Left cardiac atrium (tissue), 4 donors: Measurements from ENCODE around the gene C11orf71. TPM values are rescaled to one million over a fixed set of nuclear protein-coding genes. Genes with fewer than 3 reads are reported as not detected.

Source experiments
- ATAC-seq, 2 donors: fragments of 200-7000 bp; cut with Tn5 transposase; one replicate each; pipeline ENCODE4 v1.9.1; 2020; ENCODE audit warnings: mild to moderate bottlenecking in 2 of 2, moderate library complexity in 2 of 2
- DNase-seq: peaks from one replicate; pipeline ENCODE4 v3.0.0-alpha.2; 2020
- intact Hi-C, 2 donors: fragments of 100-400 bp; cut with DNase I; formaldehyde crosslinking; loops; one replicate each; pipeline versions ENCODE4 v1.14.1 to v1.15.1; 2022 to 2023
- long read RNA-seq: library from polyadenylated mRNA; unstranded; transcript quantifications from one replicate; pipeline ENCODE4 v2.0.0, GENCODE V29; 2021
- total RNA-seq, 2 donors: library from RNA; stranded (reverse); fragmentation: NEBNext Ultra II Directional; extraction: Animal tissue kit (Norgen Biotek cat#: 25700); gene quantifications; one replicate each; pipeline ENCODE4 v1.2.1, GENCODE V29; 2021
- donor health status: DM: no; HTN: yes; CAD: no.
- donor health status: DM: no; HTN: yes; CAD: no; lungs with severe emphysema.
- donor health status: DM: yes; HTN: yes; CAD: no.
- donor health status: Dilated cardiomyopathy.

Gene C11orf71, protein sequence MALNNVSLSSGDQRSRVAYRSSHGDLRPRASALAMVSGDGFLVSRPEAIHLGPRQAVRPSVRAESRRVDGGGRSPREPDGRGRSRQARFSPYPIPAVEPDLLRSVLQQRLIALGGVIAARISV
- total RNA-seq = 1 to 10 TPM; 5.6 to 9.9 TPM
- long read RNA-seq, transcript C11orf71-202 (1 exons, 1,980 nt) = major isoform, 5 of 5 reads
- long read RNA-seq, partial matches to known transcripts = 0 of 5 reads
- long read RNA-seq, other reads (novel, unspliced or antisense) = 0 of 5 reads

DNA sequence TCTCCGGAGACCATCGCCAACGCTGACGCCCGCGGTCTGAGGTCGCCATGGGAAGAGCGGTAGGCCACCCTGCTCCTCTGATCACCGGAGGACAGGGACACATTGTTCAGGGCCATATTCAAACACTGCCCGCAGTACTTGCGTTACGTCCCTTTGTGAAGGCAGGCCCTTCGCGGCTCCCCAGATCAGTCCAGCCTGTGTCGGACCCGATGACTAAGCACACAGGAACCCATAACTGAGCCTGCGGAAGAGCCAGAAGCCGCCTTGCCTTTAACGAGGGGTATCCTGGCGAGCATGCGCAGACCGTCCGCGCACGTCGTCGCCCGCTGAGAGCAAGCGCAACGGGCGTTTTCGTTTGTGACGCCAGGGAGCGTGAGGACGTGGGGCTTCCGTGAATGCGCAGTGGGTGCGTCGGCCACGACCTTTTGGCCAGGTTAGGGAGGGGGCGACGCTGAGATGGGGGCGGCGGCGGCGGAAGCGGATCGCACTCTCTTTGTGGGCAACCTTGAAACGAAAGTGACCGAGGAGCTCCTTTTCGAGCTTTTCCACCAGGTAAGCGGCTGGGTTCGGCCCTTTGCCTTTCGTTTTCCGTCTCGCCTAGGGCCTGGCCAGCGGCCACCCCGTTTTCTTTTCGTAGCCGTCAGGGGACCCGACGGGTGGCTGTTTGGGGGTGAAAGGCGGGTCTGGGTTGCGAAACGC lies at the start of gene C11orf71, which contains the start of gene RBM7:
Gene C11orf71 (minus strand): TSS at position 296 of the 699 bp plus-strand sequence. CDS start 180 bp downstream, at position 116.
Gene RBM7 (plus strand): TSS at position 451 of the 699 bp plus-strand sequence. CDS start 6 bp downstream, at position 457.
- peak; percentile 100 for DNase-seq
- intact Hi-C loops = loop anchor here in 1 of 2 donors (2.0 to 10.0 kb wide), 2 partner anchors 40 to 116 kb away; no protein-coding TSS in a partner anchor
- ATAC-seq = peak; percentile 97 to 99

DNA sequence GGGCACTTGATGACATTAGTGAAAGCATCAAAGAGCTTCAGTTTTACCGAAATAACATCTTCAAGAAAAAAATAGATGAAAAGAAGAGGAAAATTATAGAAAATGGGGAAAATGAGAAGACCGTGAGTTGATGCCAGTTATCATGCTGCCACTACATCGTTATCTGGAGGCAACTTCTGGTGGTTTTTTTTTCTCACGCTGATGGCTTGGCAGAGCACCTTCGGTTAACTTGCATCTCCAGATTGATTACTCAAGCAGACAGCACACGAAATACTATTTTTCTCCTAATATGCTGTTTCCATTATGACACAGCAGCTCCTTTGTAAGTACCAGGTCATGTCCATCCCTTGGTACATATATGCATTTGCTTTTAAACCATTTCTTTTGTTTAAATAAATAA lies 49.5 kb upstream of the C11orf71 start:
- intact Hi-C loops = no loop called here
- no peak for ATAC-seq

DNA sequence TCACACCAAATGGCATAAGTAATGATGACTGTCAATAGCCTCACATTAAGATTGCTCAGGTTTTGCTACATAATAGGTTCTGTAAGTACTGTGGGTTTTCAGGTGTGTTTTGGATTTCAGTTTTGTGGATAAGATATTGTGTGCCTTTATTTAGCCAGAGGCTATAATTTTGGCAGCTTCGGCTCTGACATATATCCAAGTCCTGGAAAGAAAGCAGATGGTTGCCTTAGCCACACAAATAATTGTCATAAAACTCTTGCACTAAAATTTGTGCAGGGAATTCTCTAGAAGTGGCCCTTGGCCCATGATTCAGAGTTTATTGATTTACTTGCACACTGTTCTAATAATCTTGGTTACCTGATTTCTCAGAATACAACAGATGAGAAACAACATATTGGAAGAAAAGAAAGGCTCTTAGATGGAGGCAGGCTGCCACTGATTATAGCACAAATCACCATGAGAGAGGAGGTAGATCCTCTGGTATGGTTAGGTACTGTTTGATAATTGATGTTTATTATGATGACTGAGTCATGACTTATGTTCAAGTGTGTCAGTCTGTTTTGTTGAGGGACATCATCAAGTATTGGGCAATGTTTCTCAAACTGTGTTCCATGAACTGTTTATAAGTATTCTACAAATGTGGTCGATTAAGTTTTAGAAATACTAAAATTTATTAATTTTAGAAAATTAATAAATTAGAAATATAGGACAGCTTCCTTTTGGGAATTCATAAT lies 48.6 kb upstream of the C11orf71 start:
- intact Hi-C loops = no loop called here
- DNase-seq = no peak
- ATAC-seq = no peak

More for the DNA sequence above, 49.5 kb upstream of the C11orf71 start:
- no peak for DNase-seq

DNA sequence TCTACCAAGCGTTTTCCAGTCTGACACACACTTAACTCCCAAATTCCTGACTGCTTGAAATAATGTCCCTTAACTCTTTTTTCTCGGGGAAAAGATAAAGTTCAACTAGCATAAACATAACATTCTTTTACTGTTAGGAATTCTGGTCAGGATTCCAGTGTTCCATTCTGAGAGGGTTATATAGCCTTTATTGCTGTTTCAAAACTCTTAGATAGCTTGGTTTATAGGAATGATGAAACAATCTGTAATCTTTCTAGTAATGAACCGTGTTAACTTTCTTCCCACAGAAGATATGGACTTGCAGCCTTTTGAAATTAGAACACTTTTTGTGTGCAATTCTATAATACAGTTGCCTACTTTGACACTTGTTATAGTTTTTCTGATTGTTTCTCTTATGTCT lies 47.6 kb upstream of the C11orf71 start:
- ATAC-seq (no peak), DNase-seq (no peak)
- intact Hi-C loops = no loop called here

DNA sequence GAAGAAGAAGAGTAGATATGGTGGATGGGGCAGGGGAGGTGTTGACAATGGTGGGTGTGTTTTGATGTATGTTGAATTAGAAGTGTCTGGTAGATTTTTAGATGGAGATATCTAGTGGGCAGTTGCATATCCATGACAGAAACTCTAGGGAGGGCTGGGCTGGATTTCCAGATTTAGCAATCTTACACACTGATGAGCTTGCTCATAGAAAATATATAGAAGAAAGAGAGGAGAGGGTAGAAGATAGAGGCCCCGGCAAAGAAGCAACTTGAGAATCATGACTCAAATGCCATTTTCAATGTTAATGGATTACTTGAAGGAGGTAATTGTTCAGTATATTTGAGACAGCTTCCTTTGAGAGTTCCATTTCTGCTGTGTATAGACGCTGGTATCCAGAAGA lies 47.1 kb upstream of the C11orf71 start:
- ATAC-seq (no peak), DNase-seq (no peak)
- intact Hi-C loops = no loop called here

DNA sequence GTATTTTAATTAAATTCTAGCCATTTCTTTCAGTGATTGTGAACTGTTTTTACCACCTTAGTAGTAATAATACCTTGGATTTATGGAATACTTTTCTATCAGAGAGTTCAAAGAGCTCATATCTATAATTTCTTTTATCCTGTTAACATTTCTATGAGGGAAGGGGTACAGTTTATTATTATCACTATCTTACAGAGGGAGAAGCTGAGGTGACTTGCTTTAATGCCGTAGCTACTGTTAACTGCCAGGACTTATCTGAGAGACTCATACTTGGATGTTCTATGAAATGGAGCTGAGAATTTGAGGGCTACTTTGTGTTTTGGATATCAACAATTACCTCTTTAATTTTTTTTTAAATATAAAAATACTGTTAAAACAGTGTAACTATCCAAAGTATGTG lies 42.2 kb upstream of the C11orf71 start:
- ATAC-seq (no peak), DNase-seq (no peak)
- intact Hi-C loops = no loop called here

DNA sequence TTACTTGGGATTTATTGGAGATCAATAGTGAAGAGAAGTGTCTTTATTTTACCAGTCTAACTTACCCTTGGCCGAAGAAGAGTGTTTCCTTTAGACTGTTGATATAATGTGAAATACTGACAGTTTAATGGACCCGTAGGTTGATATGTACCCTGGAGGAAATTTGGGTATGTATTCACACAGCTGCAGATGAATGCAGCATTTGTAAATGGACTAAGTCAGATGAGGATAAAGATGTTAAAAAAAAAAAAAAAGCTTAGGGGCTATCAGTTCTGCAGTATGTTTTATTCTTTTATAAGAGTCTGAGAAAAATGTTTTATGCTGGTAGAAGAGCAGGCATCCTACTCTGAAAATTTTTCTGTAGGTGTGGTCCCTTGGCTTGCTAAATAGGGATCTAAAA lies 41.6 kb upstream of the C11orf71 start:
- ATAC-seq = no peak
- no peak for DNase-seq
- intact Hi-C loops = loop anchor here in 1 of 2 donors (2.0 kb wide), 1 partner anchor 41 kb away; the partner anchor contains the start of genes C11orf71 and RBM7

DNA sequence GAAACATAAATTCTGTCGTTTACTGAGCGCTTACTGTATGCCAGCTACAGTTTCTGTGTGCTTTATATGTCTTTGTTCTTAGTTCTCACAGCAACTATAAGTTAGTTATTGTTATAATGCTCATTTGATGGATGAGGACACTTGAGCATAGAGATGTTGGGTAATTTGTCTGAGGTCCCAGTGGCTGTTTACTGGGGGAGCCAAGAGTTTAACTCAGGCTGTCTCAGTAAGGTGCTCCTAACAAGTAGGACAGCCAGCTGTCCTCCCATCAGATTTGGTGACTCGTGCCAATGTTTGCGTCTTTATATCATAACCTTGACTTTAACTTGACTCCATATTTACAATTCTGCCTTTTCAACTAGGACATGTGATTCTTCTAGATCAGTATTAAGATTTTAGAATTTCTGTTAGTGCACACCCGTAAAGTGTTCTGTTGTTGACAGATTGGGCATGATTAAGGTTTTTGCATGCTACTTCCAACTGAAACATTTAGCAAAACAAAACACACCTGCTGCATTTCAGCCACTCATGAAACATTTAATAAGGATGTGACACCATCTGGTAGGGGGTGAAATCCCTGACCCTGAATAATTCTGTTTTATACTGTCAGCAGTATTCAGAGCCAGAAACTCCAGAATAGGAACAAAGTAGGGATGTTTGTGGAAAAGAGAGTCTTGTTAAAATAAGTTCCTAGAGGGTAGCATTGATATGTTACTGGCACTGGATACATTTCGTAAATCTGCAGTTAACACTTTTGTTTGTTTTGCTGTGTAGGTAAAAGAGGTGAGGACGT lies 40.9 kb upstream of the C11orf71 start:
- intact Hi-C loops = loop anchor here in 1 of 2 donors (2.0 kb wide), 1 partner anchor 40 kb away; the partner anchor contains the start of genes C11orf71 and RBM7
- ATAC-seq = no peak
- no peak for DNase-seq

DNA sequence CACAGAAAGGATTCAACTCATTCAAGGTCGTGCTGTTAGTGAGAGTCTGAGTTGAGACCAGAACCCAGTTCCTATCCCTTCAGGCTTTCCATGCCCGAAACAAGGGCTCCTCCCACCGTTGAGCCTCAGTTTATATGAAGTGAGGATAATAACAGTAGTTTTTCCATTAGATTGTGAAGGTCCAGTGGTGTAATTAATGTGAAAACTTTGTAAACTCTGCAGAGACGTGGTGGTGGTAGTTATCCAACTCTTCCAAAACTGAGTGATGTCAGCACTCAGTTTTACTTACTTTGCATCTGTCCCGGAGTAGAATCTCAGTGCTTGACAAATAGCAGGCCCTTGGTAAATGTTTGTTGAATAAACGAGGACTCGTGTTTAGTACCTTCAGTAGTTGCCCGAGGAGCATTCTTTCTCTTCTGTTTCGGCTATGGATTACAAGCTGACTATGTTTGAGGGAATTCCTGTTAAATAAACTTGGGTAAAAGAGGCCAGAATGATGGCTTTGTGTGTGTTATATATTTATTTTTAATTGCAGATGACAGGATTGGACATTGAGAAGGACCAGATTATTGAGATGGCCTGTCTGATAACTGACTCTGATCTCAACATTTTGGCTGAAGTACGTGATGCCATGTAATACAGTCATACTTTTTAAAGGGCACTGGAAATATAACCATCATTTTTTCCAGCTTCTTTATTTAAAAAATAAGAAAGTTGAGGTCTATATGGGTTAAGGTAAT lies 40.0 kb upstream of the C11orf71 start:
- ATAC-seq (no peak), DNase-seq (no peak)
- intact Hi-C loops = loop anchor here in 1 of 2 donors (2.0 kb wide), 1 partner anchor 39 kb away; the partner anchor contains the start of genes C11orf71 and RBM7

DNA sequence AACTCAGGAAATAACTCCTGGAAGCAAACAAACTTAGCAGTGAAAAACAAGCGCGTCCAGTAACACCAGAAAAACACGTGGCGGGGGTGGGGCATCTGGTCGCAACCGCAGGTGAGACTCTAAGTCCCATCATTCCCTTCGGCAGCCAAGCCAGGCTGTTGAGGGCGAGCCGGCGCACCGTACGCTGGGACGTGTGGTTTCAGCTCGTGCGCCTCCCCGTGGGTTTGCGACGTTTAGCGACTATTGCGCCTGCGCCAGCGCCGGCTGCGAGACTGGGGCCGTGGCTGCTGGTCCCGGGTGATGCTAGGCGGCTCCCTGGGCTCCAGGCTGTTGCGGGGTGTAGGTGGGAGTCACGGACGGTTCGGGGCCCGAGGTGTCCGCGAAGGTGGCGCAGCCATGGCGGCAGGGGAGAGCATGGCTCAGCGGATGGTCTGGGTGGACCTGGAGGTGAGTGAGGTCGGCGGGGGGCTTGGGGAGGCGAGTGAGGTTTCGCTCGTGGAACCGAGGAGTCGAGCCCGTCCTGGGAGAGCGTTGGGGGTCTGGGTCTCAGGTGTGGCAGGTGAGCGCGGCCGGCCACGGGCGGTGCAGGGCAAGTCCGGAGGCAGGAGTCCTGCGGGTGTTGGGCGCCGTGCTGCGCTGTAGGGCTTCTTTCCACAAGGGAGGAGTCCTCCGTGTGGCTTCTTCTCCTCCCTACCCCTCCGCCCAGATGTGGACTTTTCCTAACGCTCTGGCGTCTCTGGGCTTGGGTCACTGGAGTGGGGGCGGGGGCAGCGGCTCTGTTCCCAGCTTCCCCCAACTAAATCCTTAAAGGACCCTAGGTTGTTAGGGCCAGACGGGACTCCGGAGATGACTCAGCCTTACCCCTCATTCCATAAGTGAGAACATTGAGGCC lies 39.2 kb upstream of the C11orf71 start, which contains the start of gene REXO2:
Gene REXO2 (plus strand): TSS at position 239 of the 892 bp plus-strand sequence. CDS start 62 bp downstream, at position 301.
- intact Hi-C loops = loop anchor here in 1 of 2 donors (2.0 to 5.0 kb wide), 2 partner anchors 39 to 92 kb away; partner anchors contain the start of genes C11orf71 and RBM7
- ATAC-seq (peak; percentile 99), DNase-seq (peak; percentile 98)

DNA sequence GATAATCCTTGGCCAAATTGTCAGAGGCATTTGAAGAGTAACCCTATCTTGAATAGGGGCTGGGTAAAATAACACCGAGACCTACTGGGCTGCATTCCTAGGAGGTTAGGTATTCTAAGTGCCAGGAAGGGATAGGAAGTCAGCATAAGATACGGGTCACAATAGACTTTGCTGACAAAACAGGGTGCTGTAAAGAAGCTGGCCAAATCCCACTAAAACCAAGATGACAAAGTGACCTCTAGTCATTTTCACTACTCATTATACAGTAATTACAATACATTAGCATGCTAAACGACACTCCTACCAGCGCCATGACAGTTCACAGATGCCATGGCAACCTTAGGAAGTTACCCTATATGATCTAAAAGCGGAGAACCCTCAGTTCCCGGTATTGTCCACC lies 38.0 kb upstream of the C11orf71 start:
- no peak for ATAC-seq
- no peak for DNase-seq
- intact Hi-C loops = loop anchor here in 1 of 2 donors (5.0 kb wide), 1 partner anchor 91 kb away; no protein-coding TSS in a partner anchor

DNA sequence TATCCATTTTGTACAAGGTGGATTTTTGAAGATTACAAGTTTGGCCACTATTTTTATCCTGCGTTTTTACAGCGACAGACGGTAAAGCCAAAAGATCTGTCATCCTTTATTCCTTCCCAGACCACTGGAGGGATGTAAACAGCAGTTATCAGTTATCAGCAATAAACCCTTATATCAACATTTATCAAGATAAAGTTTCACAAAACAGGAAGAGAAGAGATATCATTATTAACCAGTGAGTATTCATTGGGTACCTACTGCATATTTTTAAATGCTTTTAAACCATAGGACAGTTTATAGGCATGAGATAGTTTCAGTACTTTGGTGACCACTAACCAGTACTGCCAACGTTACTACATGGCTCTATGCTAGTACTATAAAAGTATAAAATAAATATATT lies 33.1 kb upstream of the C11orf71 start:
- no peak for DNase-seq
- intact Hi-C loops = no loop called here
- ATAC-seq = no peak

DNA sequence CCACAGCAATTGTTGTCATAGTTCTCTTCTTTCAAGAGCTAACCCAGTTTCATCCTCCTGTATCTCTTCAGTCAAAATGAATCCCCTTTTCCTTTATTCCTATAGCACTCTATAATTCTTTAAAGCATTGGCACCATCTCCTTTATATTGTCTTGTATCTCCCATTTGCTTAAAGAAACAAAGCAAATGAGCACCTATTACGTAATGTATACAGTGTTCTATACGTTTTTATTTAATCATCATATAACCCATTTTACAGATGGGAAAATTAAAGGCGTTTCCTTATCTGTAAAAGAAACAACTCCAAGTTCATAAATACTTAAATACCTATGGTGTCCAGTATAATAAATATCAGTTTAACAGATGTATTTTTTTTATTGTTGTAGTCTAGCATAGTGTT lies 32.6 kb upstream of the C11orf71 start:
- intact Hi-C loops = no loop called here
- no peak for DNase-seq
- ATAC-seq = no peak

DNA sequence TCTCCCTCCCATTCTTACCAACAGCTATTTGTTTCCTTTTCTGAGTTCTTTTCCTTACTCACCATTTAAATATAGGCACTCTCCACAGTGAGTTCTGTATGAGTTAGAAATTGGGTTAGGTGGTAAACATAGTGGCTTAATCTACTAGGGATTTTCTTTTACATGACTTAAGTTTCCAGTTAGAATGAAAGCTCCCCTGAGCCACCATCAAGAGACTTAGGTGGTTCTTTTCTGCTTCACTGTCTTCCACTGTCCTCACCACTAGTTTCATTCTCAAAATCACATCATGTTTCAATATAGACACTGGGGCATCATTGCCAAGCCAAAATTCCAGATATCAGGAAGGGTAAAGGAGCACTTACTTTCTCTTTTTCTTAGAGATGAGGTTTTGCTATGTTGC lies 30.0 kb upstream of the C11orf71 start:
- intact Hi-C loops = no loop called here
- no peak for DNase-seq
- no peak for ATAC-seq

DNA sequence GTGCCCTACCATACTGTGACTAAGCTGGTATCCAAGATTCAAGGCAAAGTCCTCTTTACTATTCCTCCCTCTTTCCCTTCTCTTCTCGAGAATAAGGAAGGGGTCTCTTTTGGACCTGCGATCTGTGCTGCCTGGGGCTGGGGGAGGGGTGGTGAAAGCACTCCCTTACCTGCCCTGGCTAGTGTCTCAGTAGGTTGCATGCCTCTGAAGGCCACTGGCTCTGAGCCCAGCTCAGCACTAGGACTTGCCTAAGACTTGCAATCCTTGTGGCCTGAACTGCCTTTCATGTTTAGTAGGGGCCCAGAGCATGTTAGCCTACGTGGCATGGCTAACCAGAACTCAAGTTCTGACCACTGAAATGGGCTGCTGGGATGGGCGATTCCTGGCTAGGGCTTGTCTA lies 26.0 kb upstream of the C11orf71 start:
- intact Hi-C loops = no loop called here
- ATAC-seq (no peak), DNase-seq (no peak)

DNA sequence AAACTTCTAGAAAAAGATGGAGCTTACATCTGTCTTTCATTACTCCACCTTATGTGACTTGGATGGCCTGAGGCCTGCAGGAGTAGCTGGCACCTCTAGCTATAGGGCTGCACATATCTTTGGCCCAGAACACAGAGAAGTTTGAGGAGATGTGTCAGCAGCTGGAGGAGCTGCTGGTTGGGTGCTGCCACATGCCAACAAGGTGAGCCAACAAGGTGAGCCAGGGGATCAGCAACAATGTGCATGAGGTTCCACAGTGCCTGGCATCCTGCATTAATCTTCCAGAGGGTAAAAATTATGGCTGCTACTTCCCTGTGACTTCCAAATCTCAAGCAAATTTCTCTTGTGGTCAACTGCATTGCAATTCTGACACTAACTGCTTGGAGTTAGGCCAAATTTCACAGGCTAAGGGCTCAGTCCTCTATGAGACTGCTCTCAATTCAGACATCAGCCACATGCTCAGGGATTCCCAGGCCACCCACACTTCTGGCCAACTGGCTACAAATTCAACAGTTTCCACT lies 16.2 kb upstream of the C11orf71 start:
- ATAC-seq (peak; percentile 68 to 82), DNase-seq (no peak)

DNA sequence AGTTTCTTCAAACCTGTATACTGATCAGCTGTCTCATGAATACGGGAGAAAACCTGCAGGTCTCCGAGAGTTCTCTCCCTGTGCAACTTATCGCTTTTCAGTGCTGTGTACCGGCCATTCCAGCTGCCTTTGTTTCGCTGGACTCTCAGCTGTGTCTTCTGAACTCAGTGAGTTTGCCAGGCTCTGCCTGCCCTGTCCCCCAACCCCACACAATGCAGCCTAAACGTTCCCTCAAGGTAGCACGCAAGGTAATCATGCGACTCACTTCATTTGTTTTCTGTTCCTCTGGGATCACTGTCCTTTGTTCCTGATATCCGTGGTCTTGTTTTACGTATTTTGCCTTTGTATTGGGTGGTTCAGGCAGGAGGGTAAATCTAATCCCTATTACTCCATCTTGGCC lies 13.6 kb upstream of the C11orf71 start:
- no peak for ATAC-seq

More for the DNA sequence above, 16.2 kb upstream of the C11orf71 start:
- intact Hi-C loops = no loop called here

More for the DNA sequence above, 13.6 kb upstream of the C11orf71 start:
- no peak for DNase-seq
- intact Hi-C loops = no loop called here
